ENCODE results near the gene MAP3K1. TPM values are rescaled to one million over a fixed set of nuclear protein-coding genes. Genes with fewer than 3 reads are reported as not detected.

MAP3K1 gene
- total RNA-seq, 2 donors from 2014 or later, result 31.7 to 40.6 TPM

DNA sequence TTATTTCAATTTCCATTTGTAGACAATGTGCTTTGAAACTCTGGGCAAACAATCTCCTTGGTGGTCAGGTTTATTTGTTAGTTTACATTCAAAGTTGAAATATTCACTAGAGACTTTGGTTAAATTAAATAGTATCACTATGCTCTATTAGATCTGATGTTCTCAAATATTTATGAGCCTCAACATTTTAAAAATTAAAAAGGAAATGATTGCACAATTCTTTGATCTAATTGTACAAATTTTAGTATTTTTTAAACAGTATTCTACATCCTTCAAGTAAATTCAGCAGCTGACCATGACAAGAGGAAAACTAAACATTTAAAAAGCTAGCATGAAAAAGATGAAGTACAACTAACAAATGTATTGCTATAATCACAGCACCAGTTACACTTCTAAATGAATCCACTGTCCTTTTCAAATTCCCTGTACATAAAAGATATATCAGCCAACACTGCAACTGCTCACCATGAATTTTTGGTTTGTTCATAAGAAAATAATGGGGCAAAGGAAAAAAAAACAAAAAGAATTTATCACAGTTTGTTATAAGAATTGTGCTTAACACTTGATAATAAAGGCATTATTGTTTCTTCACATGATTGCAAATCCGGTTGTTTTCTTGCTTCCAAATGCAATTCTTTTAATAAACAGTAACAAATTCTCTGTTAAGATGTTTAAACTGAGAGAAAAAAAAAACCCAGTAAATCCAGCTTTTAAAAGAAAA is 104.8 kb downstream of the MAP3K1 start:
- no peak for TF ChIP-seq POLR2AphosphoS5 (IDR thresholded peaks at IDR 0.05)
- TF ChIP-seq POLR2A (IDR thresholded peaks at IDR 0.05), result no peak
- no peak for TF ChIP-seq CTCF (IDR thresholded peaks at IDR 0.05)
- no peaks in the 10 kb centered on the region for H3K9me3 ChIP-seq
- H3K4me1 ChIP-seq (replicated peaks), result no peaks in the 10 kb centered on the region
- no peak overlapping the region for H3K27ac ChIP-seq
- no peaks in the 10 kb centered on the region for H3K27me3 ChIP-seq (replicated peaks; ENCODE audit: insufficient read depth)
- WGBS, result 84% methylated on average over 1 of the region's 1 CpG
- H3K36me3 ChIP-seq, result peaks cover 0 to 5% of the 10 kb centered on the region in 2 donors
- no peak for DNase-seq (ENCODE audit: low spot score)
- no peak overlapping the region for H3K4me3 ChIP-seq
- intact Hi-C loops (cut with DNase I), result no loop called here

GRCh38 chr5:56922922-56923321 is 107.6 kb downstream of the MAP3K1 start:
- no peak for TF ChIP-seq POLR2A (IDR thresholded peaks at IDR 0.05)
- no peak for TF ChIP-seq POLR2AphosphoS5 (IDR thresholded peaks at IDR 0.05)
- no peak for TF ChIP-seq CTCF (IDR thresholded peaks at IDR 0.05)
- Histone ChIP-seq H3K4me1 (replicated peaks) (no peaks in the 10 kb centered on the region), H3K4me3 (no peak overlapping the region), H3K27ac (no peak overlapping the region), H3K36me3 (peaks cover 0 to 5% of the 10 kb centered on the region in 2 donors), H3K9me3 (no peaks in the 10 kb centered on the region), H3K27me3 (replicated peaks; ENCODE audit: insufficient read depth) (no peaks in the 10 kb centered on the region)
- WGBS, result 95% methylated on average over 6 of the region's 6 CpGs
- intact Hi-C loops (cut with DNase I), result no loop called here
- DNase-seq (ENCODE audit: low spot score), result no peak

GRCh38 chr5:56934325-56934724 is 119.0 kb downstream of the MAP3K1 start:
- no peak for DNase-seq (ENCODE audit: low spot score)
- no peaks in the 10 kb centered on the region for H3K9me3 ChIP-seq
- no peak for TF ChIP-seq POLR2AphosphoS5 (IDR thresholded peaks at IDR 0.05)
- no peak for TF ChIP-seq POLR2A (IDR thresholded peaks at IDR 0.05)
- TF ChIP-seq CTCF (IDR thresholded peaks at IDR 0.05), result no peak
- H3K36me3 ChIP-seq, result peaks cover 0 to 12% of the 10 kb centered on the region in 2 donors
- H3K4me1 ChIP-seq (replicated peaks), result no peaks in the 10 kb centered on the region
- WGBS, result 68% methylated on average over 1 of the region's 1 CpG
- no peak overlapping the region for H3K27ac ChIP-seq
- H3K4me3 ChIP-seq, result no peak overlapping the region
- no peaks in the 10 kb centered on the region for H3K27me3 ChIP-seq (replicated peaks; ENCODE audit: insufficient read depth)
- intact Hi-C loops (cut with DNase I), result no loop called here

DNA sequence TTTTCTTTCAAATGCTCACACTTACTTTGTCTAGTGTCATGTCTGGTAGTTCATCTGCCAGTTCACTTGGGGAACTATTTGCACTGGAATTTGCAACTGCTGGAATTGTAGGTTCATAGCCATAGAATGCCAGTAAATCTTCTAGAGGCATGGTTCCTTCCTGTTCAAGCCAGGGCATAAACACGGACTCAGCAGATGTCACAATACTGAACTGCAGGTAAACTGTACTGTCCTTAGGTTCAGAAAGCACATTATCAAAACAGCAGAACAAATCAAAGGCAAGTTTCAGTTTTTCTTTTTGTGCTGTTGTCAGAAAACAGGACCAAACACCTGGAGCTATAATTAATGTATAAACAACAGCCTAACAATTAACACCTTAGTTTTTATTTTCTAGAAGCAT is 123.5 kb downstream of the MAP3K1 start:
- no peaks in the 10 kb centered on the region for H3K9me3 ChIP-seq
- H3K36me3 ChIP-seq, result peaks cover 0 to 12% of the 10 kb centered on the region in 2 donors
- H3K27ac ChIP-seq, result no peak overlapping the region
- no peak overlapping the region for H3K4me3 ChIP-seq
- no peak for DNase-seq (ENCODE audit: low spot score)
- intact Hi-C loops (cut with DNase I), result no loop called here
- no peaks in the 10 kb centered on the region for H3K4me1 ChIP-seq (replicated peaks)
- 56% methylated on average over 1 of the region's 1 CpG for WGBS
- TF ChIP-seq CTCF (IDR thresholded peaks at IDR 0.05), result no peak
- no peak for TF ChIP-seq POLR2A (IDR thresholded peaks at IDR 0.05)
- no peak for TF ChIP-seq POLR2AphosphoS5 (IDR thresholded peaks at IDR 0.05)
- no peaks in the 10 kb centered on the region for H3K27me3 ChIP-seq (replicated peaks; ENCODE audit: insufficient read depth)

DNA sequence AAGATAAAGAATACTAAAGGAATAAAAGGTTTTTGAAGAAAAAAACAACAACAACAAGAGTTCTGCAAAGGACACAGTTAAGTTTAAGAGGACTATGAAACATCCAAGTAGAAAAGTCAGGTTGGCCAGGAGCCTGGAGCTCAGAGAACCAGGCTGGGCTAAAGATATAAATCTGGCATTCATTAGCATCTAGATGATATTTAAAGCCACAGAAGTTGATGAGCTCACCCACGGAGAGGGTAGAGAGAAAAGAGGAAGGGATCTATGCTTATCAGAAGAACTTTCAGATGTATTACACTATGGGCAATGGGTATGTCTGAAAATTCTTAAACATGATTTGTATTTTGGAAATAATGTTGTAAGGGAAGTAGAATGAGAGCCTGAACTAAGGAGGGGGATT is 126.6 kb downstream of the MAP3K1 start:
- peaks cover 0 to 5% of the 10 kb centered on the region in 2 donors for H3K36me3 ChIP-seq
- DNase-seq (ENCODE audit: low spot score), result no peak
- 45% methylated on average over 1 of the region's 1 CpG for WGBS
- no peak for TF ChIP-seq CTCF (IDR thresholded peaks at IDR 0.05)
- no peak for TF ChIP-seq POLR2AphosphoS5 (IDR thresholded peaks at IDR 0.05)
- no peak for TF ChIP-seq POLR2A (IDR thresholded peaks at IDR 0.05)
- no peak overlapping the region for H3K4me3 ChIP-seq
- no peak overlapping the region for H3K27ac ChIP-seq
- no peaks in the 10 kb centered on the region for H3K27me3 ChIP-seq (replicated peaks; ENCODE audit: insufficient read depth)
- no peaks in the 10 kb centered on the region for H3K9me3 ChIP-seq
- H3K4me1 ChIP-seq (replicated peaks), result no peaks in the 10 kb centered on the region
- intact Hi-C loops (cut with DNase I), result no loop called here

Measured in prostate gland (tissue), 2 donors.